Adrenal gland (tissue), 5 donors: ENCODE data around the gene NDUFA8.

ENCODE experiments used
- POLR2A ChIP-seq, 2 donors: fragments of 450-650 bp; IDR thresholded peaks; one replicate each; pipeline ENCODE4 v1.6.1; 2017; ENCODE audit warnings: antibody characterized with exemption in 2 of 2, mild to moderate bottlenecking in 2 of 2, moderate library complexity in 1 of 2
- TF ChIP-seq, protein P1 (sequence below), 6 experiments: fragments of 450-650 bp in 4 of 6; fragments of 200-600 bp in 2 of 6; sonication (generic) in 1 of 6; IDR thresholded peaks; 1 replicate in 5 of 6; 2 replicates in 1 of 6; pipeline versions ENCODE4 v1.5.1 to v1.8.0; 2016 to 2021; ENCODE audit warnings: antibody characterized with exemption in 6 of 6, mild to moderate bottlenecking in 2 of 6, moderate library complexity in 1 of 6
- donor health status: DM: no; HTN: no; CAD: no.

DNA sequence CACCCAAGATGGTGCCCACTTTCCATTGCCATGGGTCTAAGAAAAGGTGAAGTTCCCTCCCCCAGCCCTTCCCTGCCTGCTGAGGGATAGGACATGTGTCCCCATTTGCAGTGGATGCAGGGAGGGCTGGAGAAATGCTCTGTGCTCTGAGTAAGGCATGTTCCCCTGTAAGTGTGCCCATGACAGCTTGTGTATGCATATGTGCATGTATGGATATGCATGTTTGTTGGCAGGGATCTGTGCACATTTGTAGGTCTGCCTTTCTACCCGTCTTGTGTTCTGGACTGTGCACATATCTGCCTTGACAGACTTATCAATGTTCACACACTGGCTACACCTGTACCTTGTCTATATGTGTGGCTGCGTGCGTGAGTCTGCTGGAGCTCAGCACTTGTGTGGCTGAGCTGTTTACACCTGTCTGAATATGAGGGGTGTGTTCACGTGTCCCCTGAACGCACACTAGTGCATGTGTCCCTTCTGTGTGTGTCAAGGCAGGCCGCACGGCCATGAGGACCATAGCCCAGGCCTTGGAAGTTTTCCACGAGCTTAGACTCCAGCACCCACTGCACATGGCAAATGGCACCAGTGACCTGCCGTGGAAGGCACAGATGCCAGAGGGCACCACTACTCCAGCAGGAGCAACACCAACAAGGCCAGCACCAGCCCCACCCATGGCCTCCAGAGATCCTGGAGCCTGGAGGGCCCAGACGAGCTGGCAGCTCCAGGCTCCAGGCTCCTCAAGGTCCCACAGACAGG, 39.1 kb downstream of the NDUFA8 start:
- TF ChIP-seq POLR2A (IDR thresholded peaks at IDR 0.05) = no peak
- TF ChIP-seq, protein P1, sequence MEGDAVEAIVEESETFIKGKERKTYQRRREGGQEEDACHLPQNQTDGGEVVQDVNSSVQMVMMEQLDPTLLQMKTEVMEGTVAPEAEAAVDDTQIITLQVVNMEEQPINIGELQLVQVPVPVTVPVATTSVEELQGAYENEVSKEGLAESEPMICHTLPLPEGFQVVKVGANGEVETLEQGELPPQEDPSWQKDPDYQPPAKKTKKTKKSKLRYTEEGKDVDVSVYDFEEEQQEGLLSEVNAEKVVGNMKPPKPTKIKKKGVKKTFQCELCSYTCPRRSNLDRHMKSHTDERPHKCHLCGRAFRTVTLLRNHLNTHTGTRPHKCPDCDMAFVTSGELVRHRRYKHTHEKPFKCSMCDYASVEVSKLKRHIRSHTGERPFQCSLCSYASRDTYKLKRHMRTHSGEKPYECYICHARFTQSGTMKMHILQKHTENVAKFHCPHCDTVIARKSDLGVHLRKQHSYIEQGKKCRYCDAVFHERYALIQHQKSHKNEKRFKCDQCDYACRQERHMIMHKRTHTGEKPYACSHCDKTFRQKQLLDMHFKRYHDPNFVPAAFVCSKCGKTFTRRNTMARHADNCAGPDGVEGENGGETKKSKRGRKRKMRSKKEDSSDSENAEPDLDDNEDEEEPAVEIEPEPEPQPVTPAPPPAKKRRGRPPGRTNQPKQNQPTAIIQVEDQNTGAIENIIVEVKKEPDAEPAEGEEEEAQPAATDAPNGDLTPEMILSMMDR (IDR thresholded peaks at IDR 0.05) = no peak
